GM18858 (cell line): Measurements from ENCODE around the gene AKAP11.
A peak's percentile ranks its signal among the peaks of the same experiment; 100 is the strongest.

Experiments used
- ATAC-seq: cut with Tn5 transposase; IDR thresholded peaks from one replicate; pipeline ENCODE4 v1.9.1; 2021; ENCODE audit not compliant: unreplicated experiment

AKAP11 gene

DNA sequence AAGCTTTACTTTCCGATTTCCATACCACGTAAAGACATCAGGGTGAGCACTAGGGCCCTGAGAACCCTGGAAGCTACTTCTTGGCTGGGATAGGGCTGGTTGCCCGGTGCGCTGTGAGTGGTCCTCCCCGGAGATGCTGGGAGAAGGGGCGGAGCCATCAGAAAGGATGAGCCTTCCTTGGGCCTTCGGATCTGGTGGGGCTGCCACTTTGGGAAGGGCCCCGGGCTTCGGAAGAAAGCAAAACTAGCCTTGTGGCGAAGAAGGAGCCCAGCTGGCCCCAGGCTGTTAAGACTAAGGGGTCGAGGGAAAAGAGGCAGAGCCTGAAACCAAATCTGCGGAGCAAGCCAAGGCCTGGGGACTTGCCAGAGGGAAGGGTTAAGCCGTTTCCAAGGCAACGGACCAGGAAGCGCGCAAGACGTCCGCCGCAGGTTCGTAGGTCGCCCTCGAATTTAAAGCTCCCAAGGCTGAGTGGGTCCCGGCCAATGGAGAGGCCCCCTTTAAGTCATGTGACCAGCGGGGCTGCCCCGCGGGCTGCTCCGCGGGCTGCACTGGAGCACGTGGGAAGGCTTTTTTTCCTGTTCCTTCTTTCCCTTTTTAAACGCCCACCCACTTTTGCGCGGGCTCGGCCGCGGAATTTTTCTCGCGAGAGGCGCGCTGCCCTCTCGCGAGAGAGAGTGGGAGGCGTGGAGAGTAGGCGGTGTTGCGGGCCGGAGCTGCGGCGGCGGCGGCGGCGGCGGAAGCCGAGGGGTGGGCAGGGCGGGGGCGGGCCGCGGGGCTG is 426 bp upstream of the AKAP11 start:
- peak; percentile 71 for ATAC-seq

DNA sequence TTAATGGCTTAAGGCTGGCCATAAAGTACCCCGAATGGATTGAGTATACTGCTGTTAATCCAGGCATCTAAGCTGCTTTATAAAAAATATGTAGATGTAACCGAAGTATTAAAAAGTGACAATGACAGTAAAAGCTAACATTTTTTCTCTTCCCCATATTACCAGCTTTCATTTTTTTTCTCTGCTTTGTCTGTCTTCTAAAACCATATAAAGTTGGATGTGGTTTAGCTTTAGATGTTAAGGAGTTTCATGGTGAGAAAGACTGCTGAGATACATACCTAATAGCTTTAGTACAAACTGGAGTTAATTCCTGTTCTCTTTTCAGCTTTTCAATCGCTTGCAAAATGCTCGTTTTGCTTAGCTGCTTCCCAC is 838 bp downstream of the AKAP11 start:
- ATAC-seq: no peak

DNA sequence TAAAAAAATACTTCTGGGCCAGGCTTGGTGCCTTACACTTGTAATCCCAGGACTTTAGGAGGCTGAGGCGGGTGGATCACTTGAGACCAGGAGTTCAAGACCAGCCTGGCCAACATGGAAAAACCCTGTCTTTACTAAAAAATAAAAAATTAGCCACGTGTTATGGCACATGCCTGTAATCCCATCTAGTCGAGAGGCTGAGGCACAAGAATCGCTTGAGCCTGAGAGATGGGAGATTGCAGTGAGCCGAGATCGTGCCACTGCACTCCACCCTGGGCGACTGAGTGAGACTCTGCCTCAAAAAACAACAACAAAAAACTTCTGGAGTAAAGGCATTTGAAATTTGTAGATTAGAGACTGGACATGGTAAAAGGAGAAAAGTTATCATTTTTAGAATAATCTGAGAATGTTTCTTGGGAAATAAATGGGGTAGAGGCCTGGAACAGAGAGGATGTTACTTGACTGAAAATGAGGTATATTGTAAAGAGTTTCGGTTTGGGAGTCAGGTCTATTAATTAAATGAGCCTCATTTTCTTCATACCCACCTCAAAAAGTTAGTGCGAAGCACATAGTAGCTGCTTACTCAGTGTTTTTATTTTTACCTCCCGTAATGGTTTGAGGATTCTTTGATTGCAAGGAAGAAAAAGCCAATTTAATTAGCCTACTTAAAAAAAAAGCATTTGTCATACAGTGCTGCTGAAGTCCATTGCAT is 2.6 kb downstream of the AKAP11 start:
- no peak for ATAC-seq

DNA sequence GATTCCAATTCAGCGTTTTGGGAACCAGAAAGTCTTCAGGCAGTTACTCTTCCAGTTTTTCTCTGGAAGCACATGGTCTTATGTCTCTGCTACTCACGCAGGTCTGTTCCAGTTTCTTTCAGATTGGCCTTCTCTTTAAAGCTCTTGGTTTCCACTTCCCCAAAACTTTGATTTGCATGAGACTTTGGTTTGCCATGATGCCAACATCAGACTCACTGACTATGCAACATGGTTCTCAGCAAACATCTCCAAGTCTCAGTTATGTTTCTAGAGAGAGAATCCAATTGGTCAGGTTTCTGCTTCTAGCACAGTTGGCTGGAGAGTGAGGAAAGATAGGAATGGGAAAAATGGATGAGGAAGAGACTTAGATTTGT is 3.1 kb downstream of the AKAP11 start:
- ATAC-seq: peak; percentile 41

- no peak for ATAC-seq
Measured at GRCh38 chr13:42275506-42275905, 3.6 kb downstream of the AKAP11 start.

DNA sequence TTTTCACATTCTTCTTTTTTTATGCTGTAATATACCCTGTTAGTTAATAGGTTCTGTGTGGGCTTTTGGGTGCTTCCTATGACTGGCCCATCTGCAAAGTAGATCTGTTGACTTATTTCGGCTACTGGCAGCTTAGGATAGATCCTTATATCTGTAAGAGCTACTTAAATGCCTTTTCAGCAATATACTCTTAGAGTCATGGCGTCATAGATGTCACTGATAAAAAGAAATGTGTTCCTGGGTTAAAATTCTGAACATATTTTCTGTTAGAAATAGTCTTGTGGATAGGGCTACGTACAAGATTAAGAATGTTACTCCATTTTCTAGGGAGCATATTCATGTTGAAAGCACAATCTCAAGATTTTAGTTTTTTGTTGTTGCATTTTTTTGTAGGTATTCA is 4.7 kb downstream of the AKAP11 start:
- ATAC-seq: no peak

- no peak for ATAC-seq
Measured at GRCh38 chr13:42277618-42278276, 5.8 kb downstream of the AKAP11 start.

DNA sequence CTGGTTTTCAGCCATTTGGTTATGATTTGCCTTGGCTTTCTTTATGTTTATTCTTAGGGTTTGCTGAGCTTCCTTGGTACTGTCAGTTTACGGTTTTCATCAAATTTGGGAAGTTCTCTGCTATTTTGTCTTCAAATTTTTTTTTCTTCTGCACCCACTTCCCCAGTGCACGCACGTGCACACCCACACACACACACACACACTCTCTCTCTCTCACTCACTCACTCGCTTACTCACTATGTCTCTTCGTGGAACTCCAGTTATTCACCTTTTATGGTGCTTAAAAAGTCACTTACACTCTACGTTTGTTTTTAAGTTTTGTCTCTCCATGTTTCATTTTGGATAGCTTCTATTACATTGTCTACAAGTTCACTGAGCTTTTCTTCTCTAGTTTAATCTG is 7.1 kb downstream of the AKAP11 start:
- no peak for ATAC-seq

DNA sequence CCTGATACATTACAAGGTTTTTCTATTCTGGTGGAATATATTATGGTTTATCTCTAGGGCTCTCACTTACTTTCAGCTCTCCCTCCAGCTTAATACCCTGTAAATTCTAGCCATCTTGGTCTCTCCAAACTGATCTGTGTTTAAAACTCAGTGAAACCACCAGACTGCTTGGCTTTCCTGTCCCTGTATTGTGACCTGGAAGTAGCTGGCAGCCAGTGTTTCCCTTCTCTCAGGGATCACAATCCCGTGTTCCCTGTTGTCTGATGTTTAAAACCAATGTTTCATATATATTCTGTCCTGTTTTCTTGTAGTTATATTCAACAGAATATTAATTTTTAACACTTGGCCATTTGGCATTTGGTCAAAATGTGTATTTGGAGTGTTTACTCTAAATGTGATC is 8.0 kb downstream of the AKAP11 start:
- no peak for ATAC-seq

DNA sequence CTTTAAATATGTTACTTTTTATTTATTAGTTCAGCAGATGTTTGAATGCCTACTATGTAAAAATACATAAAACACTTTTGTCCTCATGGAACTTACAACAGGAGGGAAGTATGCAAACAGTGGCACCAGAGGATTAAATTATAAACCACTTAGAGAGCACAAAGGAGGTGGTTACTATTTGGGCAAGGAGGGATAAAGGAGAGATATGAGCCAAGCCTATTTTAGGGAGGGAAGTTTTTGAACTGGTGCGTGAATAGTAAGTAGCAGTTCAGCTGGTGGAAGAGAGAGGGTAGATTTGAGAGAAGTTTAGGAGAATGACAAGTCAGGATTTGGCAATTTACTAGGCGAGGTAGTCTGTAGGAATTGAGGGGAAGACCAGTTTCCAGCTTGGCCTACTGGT is 8.6 kb downstream of the AKAP11 start:
- ATAC-seq: no peak

DNA sequence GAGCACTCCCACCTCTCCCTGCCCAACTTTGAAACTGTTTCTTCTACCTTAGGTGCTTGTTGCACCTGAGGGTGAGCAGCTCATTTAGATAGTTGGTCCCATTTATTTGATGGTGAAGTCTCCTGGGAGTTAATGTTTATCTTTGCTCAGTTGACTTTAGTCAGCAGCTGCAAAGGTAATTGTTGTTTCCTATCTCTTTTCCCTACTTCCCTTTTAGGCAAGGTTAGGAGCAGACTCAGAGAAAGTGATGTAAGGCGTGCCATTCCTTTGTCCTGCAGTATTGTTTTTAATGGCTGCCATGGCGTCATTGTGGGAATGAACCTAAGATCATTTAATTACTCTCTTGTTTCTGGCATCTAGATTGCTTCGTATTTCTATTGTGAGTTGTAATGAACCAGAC is 11.6 kb downstream of the AKAP11 start:
- no peak for ATAC-seq

DNA sequence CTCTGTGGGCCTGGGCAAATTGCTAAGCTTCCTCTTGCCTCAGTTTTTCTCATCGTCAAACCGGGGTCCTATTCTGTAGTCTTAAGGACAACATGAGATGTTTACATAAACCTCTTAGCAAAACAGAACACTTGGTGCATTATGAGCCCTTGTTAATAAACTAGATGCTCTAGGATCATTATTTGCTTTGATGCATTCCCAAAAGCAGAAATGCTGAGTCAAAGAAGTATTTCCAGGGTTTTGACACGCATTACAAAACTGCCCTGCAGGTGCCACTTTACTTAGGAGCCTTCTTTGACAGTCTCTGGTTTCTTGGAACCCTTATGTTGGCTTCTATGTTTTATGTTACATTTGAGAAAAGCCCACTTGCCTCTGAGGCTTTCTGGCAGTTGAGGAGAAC is 12.1 kb downstream of the AKAP11 start:
- ATAC-seq: no peak

DNA sequence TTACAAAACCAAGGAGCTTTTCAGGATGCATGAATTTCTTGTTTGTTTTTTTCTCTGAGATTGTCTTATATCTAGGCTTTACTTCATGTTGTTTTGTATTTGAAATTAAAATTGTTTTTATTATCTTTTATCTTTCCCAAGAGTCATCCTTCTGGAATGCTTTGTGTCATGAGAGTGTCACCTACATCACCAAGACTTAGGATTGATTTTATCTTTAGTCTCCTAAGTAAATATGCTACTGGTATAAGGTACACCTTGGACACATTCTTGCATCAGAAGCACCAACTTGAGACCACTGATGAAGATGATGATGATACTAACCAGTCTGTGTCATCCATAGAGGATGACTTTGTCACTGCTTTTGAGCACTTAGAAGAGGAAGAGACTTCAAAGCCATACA is 26.4 kb downstream of the AKAP11 start:
- ATAC-seq: no peak

- ATAC-seq: no peak
Measured at GRCh38 chr13:42305503-42305902, 33.6 kb downstream of the AKAP11 start.

DNA sequence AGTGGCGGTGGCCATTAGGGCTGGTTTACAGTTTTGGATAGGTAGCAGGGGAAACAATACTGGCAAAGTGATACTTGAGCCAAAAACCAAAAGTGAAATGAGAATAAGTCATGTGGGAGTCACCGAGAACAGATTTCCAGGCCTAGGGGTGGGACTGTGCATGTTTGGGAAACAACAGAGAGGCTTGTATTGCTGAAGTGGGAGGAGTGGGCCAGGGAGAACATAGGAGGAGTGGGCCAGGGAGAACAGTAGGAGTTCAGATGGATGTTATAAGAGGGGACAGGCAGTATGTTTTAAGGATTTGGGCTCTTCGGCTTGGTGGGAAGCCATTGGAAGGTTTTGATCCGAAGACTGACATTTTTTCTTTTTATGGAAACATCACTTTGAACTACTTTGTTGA is 35.5 kb downstream of the AKAP11 start:
- ATAC-seq: no peak

DNA sequence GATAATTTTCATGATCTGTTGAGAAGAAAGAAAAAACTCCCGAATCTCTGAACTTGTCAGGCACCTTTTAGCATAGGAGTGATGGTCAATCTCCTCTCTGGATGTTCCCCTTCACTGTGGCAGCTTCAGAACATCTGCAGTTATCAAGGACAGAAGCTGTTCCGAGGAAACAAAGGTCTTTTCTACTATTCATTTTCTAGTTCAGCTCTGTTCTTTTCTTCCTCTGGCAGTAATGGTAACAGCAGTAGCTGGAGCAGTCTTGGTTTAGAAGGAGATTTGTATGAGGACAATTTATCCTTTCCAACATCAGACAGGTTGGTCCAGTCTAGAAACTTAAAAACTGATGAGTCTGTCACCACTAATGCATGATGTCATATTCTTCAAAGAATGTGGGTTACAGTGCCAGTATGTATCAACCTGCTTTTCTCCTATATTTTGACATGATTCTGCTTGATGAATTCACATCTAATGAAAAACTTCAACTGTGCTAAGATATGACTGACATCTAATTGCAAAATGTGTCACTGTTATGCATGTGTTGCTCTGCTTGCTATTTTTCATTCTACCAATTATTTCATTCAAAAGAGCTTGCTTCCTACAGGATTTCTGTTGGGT is 41.0 kb downstream of the AKAP11 start:
- no peak for ATAC-seq

- no peak for ATAC-seq
Measured at GRCh38 chr13:42318570-42318969, 46.6 kb downstream of the AKAP11 start.

GRCh38 chr13:42320375-42320787 is 48.4 kb downstream of the AKAP11 start:
- no peak for ATAC-seq

DNA sequence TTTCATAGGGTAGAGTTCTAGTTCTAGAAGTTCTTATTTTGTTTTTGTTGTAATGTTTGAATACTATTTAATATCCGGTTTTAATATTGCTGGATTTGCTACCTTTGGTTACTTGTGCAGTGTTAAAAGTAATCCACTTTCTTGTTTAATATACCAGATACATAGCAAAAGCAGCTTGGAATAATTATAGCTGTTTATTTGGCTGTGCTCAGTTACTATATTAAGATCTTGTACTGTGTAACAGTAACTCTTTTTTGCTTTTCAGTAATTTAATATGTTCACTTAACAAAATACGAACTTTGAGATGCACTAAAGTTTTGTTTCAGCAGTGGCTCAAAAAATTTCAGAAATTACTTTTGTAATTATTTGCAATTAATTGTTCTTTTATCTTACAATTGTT is 50.9 kb downstream of the AKAP11 start:
- ATAC-seq: no peak

GRCh38 chr13:42324704-42325103 is 52.8 kb downstream of the AKAP11 start:
- no peak for ATAC-seq

GRCh38 chr13:42327725-42328124 is 55.8 kb downstream of the AKAP11 start:
- ATAC-seq: no peak

GRCh38 chr13:42328672-42329071 is 56.7 kb downstream of the AKAP11 start:
- ATAC-seq: no peak
